GM19324 (cell line): ENCODE results near the gene ADCY5.

Source experiments
- ATAC-seq: cut with Tn5 transposase; IDR thresholded peaks from one replicate; pipeline ENCODE4 v1.9.1; 2021; ENCODE audit warnings: mild to moderate bottlenecking, moderate library complexity; ENCODE audit not compliant: unreplicated experiment, low FRiP score

Gene ADCY5

GRCh38 chr3:123390865-123391600 lies 57.9 kb downstream of the ADCY5 start:
- no peak for ATAC-seq

- no peak for ATAC-seq
Measured at GRCh38 chr3:123389628-123389918, 59.3 kb downstream of the ADCY5 start.

DNA sequence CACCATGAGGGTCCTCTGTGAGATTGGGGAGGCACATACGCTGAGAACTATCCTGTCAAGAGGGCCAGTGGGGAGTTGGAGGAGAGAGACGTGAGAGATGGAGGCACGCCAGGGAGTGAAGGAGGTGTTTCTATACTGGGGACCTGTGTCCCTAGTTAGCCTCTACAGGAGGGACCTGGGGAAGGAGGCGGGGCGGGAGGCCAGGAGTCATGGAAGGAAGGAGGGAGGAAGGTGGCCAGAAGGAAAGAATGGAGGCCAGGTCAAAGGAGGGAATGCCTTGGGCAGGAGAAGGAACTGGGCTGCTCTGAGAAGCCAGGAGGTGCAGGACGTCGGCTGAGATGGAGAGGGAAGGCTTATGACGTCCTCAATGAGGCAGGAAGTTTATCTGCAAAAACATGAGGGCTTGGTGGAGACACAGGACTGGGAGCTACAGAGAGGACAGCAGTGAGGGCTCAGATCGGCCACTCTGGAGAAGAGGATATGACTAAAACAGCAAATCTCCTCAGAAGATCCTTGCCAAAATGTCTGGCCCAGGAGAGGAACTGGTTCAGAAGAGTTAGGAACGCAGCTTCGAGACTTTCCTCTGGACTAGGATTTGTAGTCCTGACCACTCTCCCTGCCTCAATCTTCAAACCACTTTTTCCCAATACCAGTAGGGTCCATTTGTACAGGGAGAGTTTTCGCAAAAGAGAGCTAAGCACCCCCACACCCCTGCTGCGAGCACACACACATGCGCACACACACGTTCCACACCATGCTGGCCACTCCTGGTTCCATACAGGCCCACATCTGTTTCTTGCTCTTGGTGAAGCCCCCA lies 59.9 kb downstream of the ADCY5 start:
- no peak for ATAC-seq

DNA sequence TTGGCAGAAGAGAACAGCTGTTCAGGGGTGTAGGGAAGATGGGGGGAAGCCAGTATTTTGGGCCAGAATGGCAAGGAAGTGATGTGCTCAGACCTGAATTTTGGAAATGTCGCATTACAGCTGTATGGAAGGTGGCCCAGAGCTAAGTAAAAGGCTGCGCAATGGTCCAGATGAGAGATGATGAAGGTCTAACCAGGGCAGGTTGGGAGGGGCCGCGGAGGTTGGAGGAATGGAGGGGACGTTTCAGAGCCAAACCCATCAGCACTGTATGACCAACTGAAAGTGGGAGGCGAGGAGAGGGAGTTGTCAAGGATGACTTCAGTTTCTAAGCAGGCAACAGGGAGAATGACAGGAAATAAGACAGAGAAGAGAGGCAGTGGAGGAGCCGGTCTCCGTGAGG lies 60.8 kb downstream of the ADCY5 start:
- ATAC-seq, result no peak

GRCh38 chr3:123387532-123387931 lies 61.4 kb downstream of the ADCY5 start:
- ATAC-seq, result no peak

DNA sequence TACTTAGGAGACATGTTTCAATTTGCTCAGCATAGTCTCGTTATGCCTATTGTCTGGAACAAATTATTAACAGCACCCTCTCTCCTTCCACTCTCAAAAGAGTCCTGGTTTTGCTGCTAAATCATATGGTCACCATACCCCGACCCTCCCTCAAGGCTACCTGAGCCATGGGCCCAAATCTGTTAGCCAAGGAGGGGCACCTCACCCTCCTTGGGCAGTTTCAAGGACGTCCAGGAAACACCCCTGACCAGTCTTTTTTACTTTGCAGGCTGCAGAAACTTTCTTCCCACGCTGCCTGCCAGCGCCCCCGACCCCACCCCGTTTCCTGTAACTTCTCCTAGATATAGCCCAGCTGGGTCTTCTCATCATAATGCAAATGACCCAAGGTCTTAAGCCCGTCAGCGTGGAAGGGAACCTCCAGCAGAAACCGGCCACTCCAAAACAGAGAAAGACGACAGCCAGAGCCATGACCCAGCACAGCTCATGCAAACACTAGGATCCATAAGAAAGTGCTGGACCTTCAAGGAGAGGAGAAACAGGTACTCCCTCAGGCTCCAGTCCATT lies 62.3 kb downstream of the ADCY5 start:
- ATAC-seq, result no peak

GRCh38 chr3:123385981-123386380 lies 62.9 kb downstream of the ADCY5 start:
- ATAC-seq, result no peak

DNA sequence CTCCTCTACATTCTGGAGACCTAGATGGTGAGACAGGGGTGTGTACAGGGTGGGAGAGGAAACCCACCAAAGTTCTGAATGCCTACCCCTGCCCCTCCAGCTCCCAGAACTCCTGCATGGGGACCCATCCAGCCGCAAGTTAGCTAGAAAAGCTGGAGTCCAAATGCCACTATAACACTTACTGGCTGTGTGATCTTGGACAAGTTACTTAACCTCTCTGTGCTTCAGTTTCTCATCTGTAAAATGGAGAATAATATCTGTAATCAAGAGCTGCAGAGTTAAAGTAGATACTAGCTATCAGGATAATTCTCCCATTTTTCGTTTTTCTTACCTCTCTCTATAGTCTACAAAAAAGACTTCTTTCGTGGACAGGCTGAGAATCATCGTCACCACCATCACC lies 63.4 kb downstream of the ADCY5 start:
- ATAC-seq, result no peak

DNA sequence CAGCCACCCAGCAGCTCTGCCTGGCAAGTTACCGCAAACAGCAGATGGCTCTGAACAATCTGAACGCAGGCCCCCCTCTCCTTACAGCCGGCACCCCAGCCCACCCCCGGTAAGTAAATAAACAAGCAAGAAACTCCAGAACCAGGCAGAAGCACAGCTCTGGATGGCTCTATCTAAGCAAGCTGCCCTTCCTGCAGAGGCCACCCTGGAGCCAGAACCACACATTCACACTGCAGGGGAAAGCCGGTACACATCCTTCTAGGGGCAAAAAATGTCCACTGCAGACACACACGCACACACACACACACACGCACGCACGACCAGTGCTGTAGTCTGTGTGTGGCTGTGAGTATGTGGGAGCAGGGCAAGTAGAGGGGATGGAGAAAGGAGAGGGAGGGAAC lies 63.9 kb downstream of the ADCY5 start:
- no peak for ATAC-seq

- no peak for ATAC-seq
Measured at GRCh38 chr3:123384256-123384655, 64.6 kb downstream of the ADCY5 start.

DNA sequence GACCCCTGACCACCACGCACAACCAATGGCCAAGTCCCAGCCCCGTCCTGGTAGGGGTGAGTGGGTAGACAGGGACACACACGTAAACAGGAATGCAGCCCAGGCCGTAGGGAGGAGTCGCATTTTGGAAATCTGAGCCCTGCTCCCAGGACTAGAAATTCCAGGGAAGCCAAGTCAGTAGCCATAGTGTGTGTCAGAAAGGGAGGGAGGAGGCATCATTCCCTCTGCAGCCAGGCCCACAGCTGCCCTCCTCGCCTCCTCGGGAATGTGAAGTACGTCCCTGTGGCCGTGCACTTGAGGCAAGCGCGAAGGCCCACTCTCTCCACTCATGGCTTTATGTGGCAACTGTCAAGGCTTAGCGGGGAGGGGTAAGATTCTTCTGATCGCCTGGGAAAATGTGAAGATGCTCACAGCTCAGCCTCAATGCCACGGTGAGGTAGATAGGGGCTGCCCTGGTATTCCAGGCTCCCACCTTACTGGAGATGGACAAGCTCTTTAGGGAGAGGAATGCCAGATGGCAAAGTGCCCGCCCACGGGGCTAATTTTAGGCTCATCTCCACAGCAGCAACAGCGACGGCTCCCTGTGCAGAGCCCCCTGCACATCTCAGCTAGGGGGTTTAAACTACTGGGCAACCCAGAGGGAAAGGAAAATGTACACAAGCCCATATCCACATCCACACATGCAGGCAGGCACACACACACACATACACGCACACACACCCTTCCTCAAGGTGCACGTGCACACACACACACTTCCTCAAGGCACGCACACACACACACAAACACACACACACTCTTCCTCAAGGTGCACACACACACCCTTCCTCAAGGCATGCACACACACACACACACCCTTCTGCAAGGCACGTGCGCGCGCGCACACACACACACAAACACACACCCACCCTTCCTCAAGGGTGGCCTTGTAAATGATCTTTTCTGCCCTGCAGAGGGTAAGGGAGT lies 65.5 kb downstream of the ADCY5 start:
- ATAC-seq, result no peak

GRCh38 chr3:123380261-123380660 lies 68.6 kb downstream of the ADCY5 start:
- no peak for ATAC-seq

GRCh38 chr3:123379041-123379830 lies 69.7 kb downstream of the ADCY5 start:
- no peak for ATAC-seq

GRCh38 chr3:123378409-123378915 lies 70.4 kb downstream of the ADCY5 start:
- ATAC-seq, result no peak

DNA sequence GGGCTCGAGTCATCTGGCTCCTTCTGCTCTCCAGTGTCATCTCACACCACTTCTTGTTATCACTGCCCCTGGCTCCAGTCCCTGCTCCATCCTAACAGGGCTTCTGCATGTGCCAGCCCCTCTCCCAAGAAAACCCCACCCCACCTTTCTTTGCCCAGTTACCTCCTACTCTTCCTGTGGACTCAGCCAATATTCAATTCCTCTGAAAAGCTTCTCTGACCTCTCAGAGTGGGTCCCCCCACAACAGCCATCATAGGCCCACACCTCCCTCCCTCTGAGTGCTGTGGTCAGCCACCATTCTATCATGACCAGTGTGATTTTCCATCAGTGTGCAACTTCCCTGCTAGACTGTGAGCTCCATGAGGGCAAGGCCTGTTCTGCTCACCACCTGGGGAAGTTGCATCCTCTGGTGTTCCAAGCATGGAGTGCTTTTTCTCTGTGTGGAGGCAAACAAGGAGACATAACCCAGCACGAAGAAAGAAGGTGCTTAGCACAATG lies 71.6 kb downstream of the ADCY5 start:
- no peak for ATAC-seq

DNA sequence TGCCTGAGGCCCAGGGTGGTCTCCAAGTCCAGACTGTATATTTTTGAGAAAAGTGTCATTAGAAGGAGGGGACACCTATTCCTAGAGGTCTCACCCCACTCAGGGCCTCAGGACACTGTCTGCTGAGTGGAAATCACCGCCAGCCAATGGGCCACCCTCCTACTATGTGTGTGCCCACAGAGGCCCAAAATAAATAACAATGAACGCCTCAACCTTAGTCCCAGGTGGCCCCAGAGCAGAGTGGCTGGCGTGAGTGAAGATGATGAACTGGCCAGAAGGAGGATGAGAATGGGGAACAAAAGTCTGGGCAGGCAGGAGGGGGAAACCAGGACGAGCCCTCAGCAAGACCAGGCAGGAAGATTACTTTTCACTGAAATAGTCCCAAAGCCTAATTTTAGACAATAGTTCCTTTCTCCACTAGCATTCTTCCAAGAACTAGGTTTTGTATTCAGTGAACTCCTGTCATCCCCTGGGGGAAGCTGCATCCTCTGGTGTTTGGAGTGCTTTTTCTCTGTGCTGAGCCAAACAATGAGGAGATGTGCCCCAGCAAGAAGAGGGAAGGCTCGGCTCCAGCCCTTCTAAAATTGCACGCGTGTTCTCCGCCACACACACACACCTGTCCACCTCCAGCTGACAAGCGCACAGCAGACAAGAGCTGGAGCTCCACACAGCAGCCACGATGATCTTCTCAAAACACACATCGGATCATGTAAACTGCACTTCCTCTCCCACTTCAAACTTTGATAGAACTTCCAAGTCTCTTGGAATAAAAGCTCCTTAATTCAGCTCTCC lies 72.2 kb downstream of the ADCY5 start:
- no peak for ATAC-seq

DNA sequence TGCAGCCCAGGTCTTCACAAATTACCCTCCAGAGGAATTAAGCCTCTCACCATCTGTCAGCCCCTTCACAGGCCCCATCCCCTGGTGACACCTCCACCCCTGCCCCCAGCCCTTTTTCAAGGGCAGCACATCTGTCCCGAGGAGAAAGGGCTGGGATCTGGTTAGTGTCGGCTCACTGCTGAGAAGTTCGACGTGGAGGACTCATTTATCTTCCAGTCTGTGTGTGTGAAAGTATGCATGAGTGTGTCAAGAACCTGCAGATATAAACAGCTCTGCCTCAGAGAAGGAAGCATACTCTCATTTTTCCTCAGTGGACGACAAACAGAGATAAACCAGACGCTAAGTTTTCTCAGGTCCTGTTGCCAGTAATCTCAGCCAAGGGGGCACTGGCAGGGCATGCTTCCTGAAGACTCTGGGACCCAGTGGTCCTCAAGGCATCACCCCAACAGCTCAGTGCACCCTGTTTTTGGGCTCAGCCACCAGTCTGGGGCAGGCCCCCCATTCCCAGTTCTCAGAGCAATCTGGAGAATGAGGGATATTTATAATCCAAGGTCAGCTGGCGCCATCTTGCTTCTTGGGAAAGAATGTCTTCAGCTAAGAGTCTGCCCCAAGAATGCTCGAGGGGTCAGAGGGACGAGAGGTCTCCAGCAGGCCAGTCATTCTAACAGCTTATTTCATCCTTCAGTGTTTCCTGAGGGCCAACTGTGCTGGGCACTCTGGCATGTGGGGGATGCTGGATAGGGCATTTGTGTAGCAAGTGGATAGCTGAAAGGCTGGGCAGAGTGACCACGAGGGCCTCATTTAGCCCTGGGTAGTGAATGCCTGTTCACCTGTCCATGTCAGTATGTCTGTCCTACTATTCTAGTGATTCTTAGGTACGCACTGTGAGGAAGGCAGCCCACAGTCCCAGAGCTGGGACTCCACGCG lies 73.6 kb downstream of the ADCY5 start:
- no peak for ATAC-seq

DNA sequence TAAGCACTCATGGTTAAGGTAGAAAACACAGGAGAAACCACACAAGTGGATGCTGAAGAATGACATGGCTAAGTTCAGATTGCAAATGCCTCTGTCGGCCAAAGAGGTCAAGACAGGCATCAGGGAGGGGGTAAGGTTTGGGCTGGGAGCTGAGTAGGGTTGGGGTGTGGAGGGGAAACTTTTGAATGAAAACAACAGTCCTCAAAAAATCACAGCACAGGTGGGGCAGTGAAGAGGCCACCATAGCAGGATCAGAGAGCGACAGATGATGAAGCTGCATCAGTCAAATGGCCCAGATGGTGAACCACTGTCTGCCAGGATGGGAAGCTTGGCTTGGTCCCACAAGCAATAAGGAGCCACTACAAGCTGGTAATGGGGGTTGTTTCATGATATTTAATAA lies 74.9 kb downstream of the ADCY5 start:
- no peak for ATAC-seq
